Spleen (tissue), 11 donors: Measurements from ENCODE around the gene L2HGDH. TPM values are rescaled to one million over a fixed set of nuclear protein-coding genes. Genes with fewer than 3 reads are reported as not detected.
A peak's percentile ranks its signal among the peaks of the same experiment; 100 is the strongest.

Experiments used
- DNase-seq: peaks from one replicate; pipeline ENCODE4 v3.0.0-alpha.2; 2020
- H3K27ac ChIP-seq, 8 donors: fragments of 200-600 bp; sonication (generic) in 7 of 8; 1 replicate in 4 of 8; 2 replicates in 4 of 8; pipeline versions ENCODE4 v1.5.0 to v1.8.0; 2016 to 2021; ENCODE audit warnings: inconsistent platforms in 4 of 8, mild to moderate bottlenecking in 4 of 8, moderate library complexity in 1 of 8
- H3K27me3 ChIP-seq, 7 donors: fragments of 200-600 bp; sonication (generic) in 6 of 7; replicated peaks in 1 of 7; 1 replicate in 4 of 7; 2 replicates in 3 of 7; pipeline versions ENCODE4 v1.5.0 to v1.8.0; 2016 to 2021; ENCODE audit warnings: inconsistent platforms in 3 of 7, mild to moderate bottlenecking in 1 of 7
- H3K36me3 ChIP-seq, 6 donors: fragments of 200-600 bp; sonication (generic) in 5 of 6; 1 replicate in 4 of 6; 2 replicates in 2 of 6; pipeline versions ENCODE4 v1.5.0 to v1.8.0; 2016 to 2021; ENCODE audit warnings: inconsistent platforms in 2 of 6
- H3K4me1 ChIP-seq, 6 donors: fragments of 200-600 bp; sonication (generic) in 5 of 6; 1 replicate in 3 of 6; 2 replicates in 3 of 6; pipeline versions ENCODE4 v1.5.0 to v1.8.0; 2016 to 2021; ENCODE audit warnings: inconsistent platforms in 3 of 6
- H3K4me3 ChIP-seq, 8 donors: fragments of 200-600 bp; sonication (generic) in 7 of 8; 1 replicate in 4 of 8; 2 replicates in 4 of 8; pipeline versions ENCODE4 v1.5.0 to v1.8.0; 2016 to 2021; ENCODE audit warnings: inconsistent platforms in 4 of 8, mild to moderate bottlenecking in 4 of 8, moderate library complexity in 2 of 8
- H3K9me3 ChIP-seq, 8 donors: fragments of 200-600 bp; sonication (generic) in 7 of 8; 1 replicate in 4 of 8; 2 replicates in 4 of 8; pipeline versions ENCODE4 v1.5.0 to v1.8.0; 2016 to 2021; ENCODE audit warnings: inconsistent platforms in 4 of 8
- CTCF ChIP-seq, 11 experiments: fragments of 200-600 bp in 7 of 11; fragments of 450-650 bp in 4 of 11; sonication (generic) in 4 of 11; IDR thresholded peaks in 8 of 11; conservative IDR thresholded peaks in 3 of 11; 1 replicate in 7 of 11; 2 replicates in 4 of 11; pipeline versions ENCODE4 v1.4.0 to v1.8.0; 2016 to 2021; ENCODE audit warnings: antibody characterized with exemption in 11 of 11, inconsistent platforms in 4 of 11, mild to moderate bottlenecking in 1 of 11
- POLR2A ChIP-seq, 3 donors: fragments of 450-650 bp; IDR thresholded peaks; one replicate each; pipeline ENCODE4 v1.5.1; 2017; ENCODE audit warnings: antibody characterized with exemption in 3 of 3, mild to moderate bottlenecking in 1 of 3
- POLR2AphosphoS5 ChIP-seq, 3 donors: sonication (generic); formaldehyde crosslinking; IDR thresholded peaks; one replicate each; pipeline ENCODE4 v1.5.1; 2017; ENCODE audit warnings: antibody characterized with exemption in 3 of 3
- WGBS, 5 donors: extraction: QIAGEN DNeasy Blood & Tissue Kit in 3 of 5; methylation state at CpG; one replicate each; pipeline versions ENCODE4 v1.1.5 to v1.1.7; 2013 to 2018; 5-methylcytosine and 5-hydroxymethylcytosine counted together
- intact Hi-C: fragments of 100-400 bp; cut with DNase I; formaldehyde crosslinking; loops from one replicate; pipeline ENCODE4 v1.15.0; 2023; ENCODE audit warnings: low total_unique reads
- polyA plus RNA-seq, 3 donors: library from polyadenylated mRNA; stranded (reverse); fragments of 200-250 nt; gene quantifications; one replicate each; pipeline ENCODE4 v1.2.1, GENCODE V29; 2013
- total RNA-seq, 7 donors: library from RNA; depleted of rRNA in 3 of 7; stranded (reverse); fragments of >200 nt in 3 of 7; fragmentation: NEBNext Ultra II Directional in 4 of 7; extraction: Animal tissue kit (Norgen Biotek cat#: 25700) in 4 of 7; gene quantifications; one replicate each; pipeline versions ENCODE4 v1.1.0 to v1.2.1, GENCODE V29; 2016 to 2021
- donor health status: healthy with polysubstance abuse.
- donor health status: DM: no; HTN: no; CAD: no; lungs with moderate emphysema.
- donor health status: DM: no; HTN: no; CAD: no.
- donor health status: Bipolar disorder and iron deficiency.
- donor health status: healthy.
- donor health status: DM: no; HTN: no; CAD: no.
- donor health status: DM: yes; HTN: yes; CAD: no.

L2HGDH gene
- total and polyA plus RNA-seq, 10 donors = 0.72 to 4.9 (median 3.3) TPM

- H3K36me3 ChIP-seq = peaks cover 0 to 9% (median 0%) of the 10 kb centered on the region in 6 donors
- H3K4me1 ChIP-seq = peaks cover 10 to 40% (median 21%) of the 10 kb centered on the region in 6 donors
- intact Hi-C loops = no loop called here
- H3K9me3 ChIP-seq = no peaks in the 10 kb centered on the region
- H3K27ac ChIP-seq = no peak overlapping the region
- DNase-seq = no peak
- H3K27me3 ChIP-seq = no peaks in the 10 kb centered on the region
- WGBS, 5 donors = 93 to 98% (median 95%) methylated on average over 4 of the region's 4 CpGs
- H3K4me3 ChIP-seq = no peak overlapping the region
- TF ChIP-seq POLR2AphosphoS5 (IDR thresholded peaks at IDR 0.05) = no peak
- no peak for TF ChIP-seq CTCF (IDR thresholded peaks at IDR 0.05 in 8 of 11, conservative IDR thresholded peaks at IDR 0.05 in 3 of 11)
- TF ChIP-seq POLR2A (IDR thresholded peaks at IDR 0.05) = no peak
These were observed 1.6 kb downstream of the L2HGDH start for GRCh38 chr14:50310445-50310844.

GRCh38 chr14:50308363-50308915 is 3.6 kb downstream of the L2HGDH start:
- 80 to 93% (median 87%) methylated on average over 4 of the region's 4 CpGs for WGBS, 5 donors

GRCh38 chr14:50303744-50304471 is 8.1 kb downstream of the L2HGDH start:
- no peak for DNase-seq
- intact Hi-C loops = no loop called here
- H3K4me1 ChIP-seq = peaks cover 0 to 6% (median 0%) of the 10 kb centered on the region in 6 donors
- peaks cover 0 to 5% (median 0%) of the 10 kb centered on the region in 6 donors for H3K36me3 ChIP-seq
- TF ChIP-seq CTCF (IDR thresholded peaks at IDR 0.05 in 8 of 11, conservative IDR thresholded peaks at IDR 0.05 in 3 of 11) (no peak), POLR2AphosphoS5 (IDR thresholded peaks at IDR 0.05) (peak in 1 of 3 donors; percentile 43)
- H3K9me3 ChIP-seq = no peaks in the 10 kb centered on the region
- 58 to 87% (median 72%) methylated on average over 8 of the region's 8 CpGs for WGBS, 5 donors
- H3K4me3 ChIP-seq = no peak overlapping the region
- no peaks in the 10 kb centered on the region for H3K27me3 ChIP-seq
- peak overlapping the region in 2 of 8 donors; percentile 32 to 43 for H3K27ac ChIP-seq

More at GRCh38 chr14:50308363-50308915, 3.6 kb downstream of the L2HGDH start:
- Histone ChIP-seq H3K4me3 (no peak overlapping the region), H3K9me3 (no peaks in the 10 kb centered on the region), H3K27ac (no peak overlapping the region), H3K27me3 (no peaks in the 10 kb centered on the region), H3K36me3 (no peaks in the 10 kb centered on the region), H3K4me1 (peaks cover 7 to 34% (median 18%) of the 10 kb centered on the region in 6 donors)
- TF ChIP-seq POLR2AphosphoS5 (IDR thresholded peaks at IDR 0.05) (no peak), POLR2A (IDR thresholded peaks at IDR 0.05) (no peak), CTCF (IDR thresholded peaks at IDR 0.05 in 8 of 11, conservative IDR thresholded peaks at IDR 0.05 in 3 of 11) (no peak)
- no peak for DNase-seq
- intact Hi-C loops = no loop called here

GRCh38 chr14:50301914-50302313 is 10.1 kb downstream of the L2HGDH start:
- no peaks in the 10 kb centered on the region for H3K27me3 ChIP-seq
- peaks cover 0 to 5% (median 0%) of the 10 kb centered on the region in 6 donors for H3K36me3 ChIP-seq
- intact Hi-C loops = no loop called here
- no peak for TF ChIP-seq POLR2A (IDR thresholded peaks at IDR 0.05)
- no peak for TF ChIP-seq CTCF (IDR thresholded peaks at IDR 0.05 in 8 of 11, conservative IDR thresholded peaks at IDR 0.05 in 3 of 11)
- TF ChIP-seq POLR2AphosphoS5 (IDR thresholded peaks at IDR 0.05) = no peak
- no peak for DNase-seq
- peaks cover 0 to 6% (median 0%) of the 10 kb centered on the region in 6 donors for H3K4me1 ChIP-seq
- H3K9me3 ChIP-seq = no peaks in the 10 kb centered on the region
- no peak overlapping the region for H3K4me3 ChIP-seq
- H3K27ac ChIP-seq = no peak overlapping the region
